GM23338 (cell line): ENCODE measurements around the gene FGF2.
"Not testable (repeated sequence)": the region's sequence is repeated elsewhere in the genome, so short reads cannot be mapped to it uniquely, and the experiment has no call there.

Experiments used
- EZH2 ChIP-seq: fragments of 200-600 bp; sonication (generic); IDR thresholded peaks from one replicate; pipeline ENCODE4 v1.8.0; 2017; ENCODE audit warnings: antibody characterized with exemption, mild to moderate bottlenecking, low read depth; ENCODE audit not compliant: unreplicated experiment
- POLR2AphosphoS5 ChIP-seq: IDR thresholded peaks from 2 replicates; pipeline ENCODE4 v1.6.1; 2016; ENCODE audit warnings: antibody characterized with exemption, low read depth
- TF ChIP-seq, protein P1 (sequence below), 2 experiments: fragments of 200-600 bp in 1 of 2; sonication (generic) in 1 of 2; conservative IDR thresholded peaks; 2 replicates each; pipeline versions ENCODE4 v1.5.1 to v1.6.1; 2016 to 2017; ENCODE audit warnings: antibody characterized with exemption in 2 of 2, low read depth in 2 of 2, mild to moderate bottlenecking in 2 of 2, moderate library complexity in 1 of 2

DNA sequence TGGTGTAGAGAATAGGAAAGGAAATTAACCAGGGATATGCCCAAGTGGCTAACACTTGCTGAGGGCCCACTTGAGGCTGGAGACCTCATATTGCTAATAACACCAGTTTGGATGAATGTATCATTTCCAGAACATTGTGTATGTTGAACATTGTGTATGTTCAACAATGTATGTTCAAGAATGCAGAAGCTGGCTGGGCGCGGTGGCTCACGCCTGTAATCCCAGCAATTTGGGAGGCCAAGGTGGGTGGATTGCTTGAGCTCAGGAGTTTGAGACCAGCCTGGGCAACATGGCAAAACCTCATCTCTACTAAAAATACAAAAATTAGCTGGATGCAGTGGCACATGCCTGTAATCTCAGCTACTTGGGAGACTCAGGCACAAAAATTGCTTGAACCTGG, 23.2 kb downstream of the FGF2 start:
- TF ChIP-seq, protein P1, sequence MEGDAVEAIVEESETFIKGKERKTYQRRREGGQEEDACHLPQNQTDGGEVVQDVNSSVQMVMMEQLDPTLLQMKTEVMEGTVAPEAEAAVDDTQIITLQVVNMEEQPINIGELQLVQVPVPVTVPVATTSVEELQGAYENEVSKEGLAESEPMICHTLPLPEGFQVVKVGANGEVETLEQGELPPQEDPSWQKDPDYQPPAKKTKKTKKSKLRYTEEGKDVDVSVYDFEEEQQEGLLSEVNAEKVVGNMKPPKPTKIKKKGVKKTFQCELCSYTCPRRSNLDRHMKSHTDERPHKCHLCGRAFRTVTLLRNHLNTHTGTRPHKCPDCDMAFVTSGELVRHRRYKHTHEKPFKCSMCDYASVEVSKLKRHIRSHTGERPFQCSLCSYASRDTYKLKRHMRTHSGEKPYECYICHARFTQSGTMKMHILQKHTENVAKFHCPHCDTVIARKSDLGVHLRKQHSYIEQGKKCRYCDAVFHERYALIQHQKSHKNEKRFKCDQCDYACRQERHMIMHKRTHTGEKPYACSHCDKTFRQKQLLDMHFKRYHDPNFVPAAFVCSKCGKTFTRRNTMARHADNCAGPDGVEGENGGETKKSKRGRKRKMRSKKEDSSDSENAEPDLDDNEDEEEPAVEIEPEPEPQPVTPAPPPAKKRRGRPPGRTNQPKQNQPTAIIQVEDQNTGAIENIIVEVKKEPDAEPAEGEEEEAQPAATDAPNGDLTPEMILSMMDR (conservative IDR thresholded peaks at IDR 0.05; ENCODE audit: low read depth in 2 of 2) = not testable (repeated sequence)
- TF ChIP-seq POLR2AphosphoS5, EZH2: not testable (repeated sequence)
